ENCODE results near the gene GAS7. TPM values are rescaled to one million over a fixed set of nuclear protein-coding genes. Genes with fewer than 3 reads are reported as not detected.
"Not testable (repeated sequence)": the region's sequence is repeated elsewhere in the genome, so short reads cannot be mapped to it uniquely, and the experiment has no call there.

Gene GAS7
- total RNA-seq, 5 donors from 2014 or later (not counting 1 experiment from before 2014, with no cell fraction given): 0.93 to 10.5 (median 3.8) TPM

DNA sequence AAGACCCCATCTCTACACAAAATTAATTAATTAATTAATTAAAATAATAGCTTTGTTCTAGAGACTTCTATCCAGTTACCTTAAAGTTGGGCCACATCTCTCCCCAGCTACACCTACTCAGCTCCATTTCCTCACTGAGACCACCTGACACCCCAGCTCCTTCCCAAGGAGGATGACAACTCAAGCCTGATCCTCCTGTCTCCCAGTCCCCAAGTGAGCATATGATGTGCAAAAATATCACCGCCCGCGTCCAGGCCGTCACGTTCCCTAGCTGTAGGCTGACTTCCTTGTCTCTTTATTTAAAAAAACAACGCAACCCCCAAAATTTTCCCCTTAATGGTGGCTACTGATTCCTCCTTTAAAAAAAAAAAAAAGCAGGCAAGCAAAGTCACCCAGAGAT, 173.2 kb downstream of the GAS7 start:
- Mint-ChIP-seq H3K27ac (no peak overlapping the region), H3K27me3 (no peaks in the 10 kb centered on the region), H3K4me1 (no peaks in the 10 kb centered on the region), H3K4me3 (no peak overlapping the region), H3K9me3 (no peaks in the 10 kb centered on the region), H3K36me3 (no peaks in the 10 kb centered on the region)
- Histone ChIP-seq H3K27me3 (replicated peaks in 1 of 2; ENCODE audit: control insufficient read depth in 2 of 2, extremely low read depth in 1 of 2, insufficient read depth in 2 of 2, low read length in 1 of 2) (no peaks in the 10 kb centered on the region), H3K4me3 (ENCODE audit: control insufficient read depth in 1 of 2, extremely low read depth in 1 of 2, low read length in 1 of 2) (no peak overlapping the region), H3K36me3 (ENCODE audit: control insufficient read depth in 2 of 2, extremely low read depth in 1 of 2, insufficient read depth in 1 of 2, low read length in 1 of 2) (no peaks in the 10 kb centered on the region), H3K27ac (ENCODE audit: low read length) (no peak overlapping the region), H3K9me3 (no peaks in the 10 kb centered on the region), H3K4me1 (ENCODE audit: control insufficient read depth in 1 of 2, extremely low read depth in 1 of 2, insufficient read depth in 2 of 2, low read length in 2 of 2) (peaks cover 0 to 3% of the 10 kb centered on the region in 2 experiments)
- no peak for ATAC-seq (replicated peaks in 1 of 4)
- 90% methylated on average over 3 of the region's 6 CpGs for WGBS (ENCODE audit: insufficient coverage)
- CTCF ChIA-PET: no interaction called here
- POLR2A ChIA-PET: no interaction called here
- DNase-seq: no peak

DNA sequence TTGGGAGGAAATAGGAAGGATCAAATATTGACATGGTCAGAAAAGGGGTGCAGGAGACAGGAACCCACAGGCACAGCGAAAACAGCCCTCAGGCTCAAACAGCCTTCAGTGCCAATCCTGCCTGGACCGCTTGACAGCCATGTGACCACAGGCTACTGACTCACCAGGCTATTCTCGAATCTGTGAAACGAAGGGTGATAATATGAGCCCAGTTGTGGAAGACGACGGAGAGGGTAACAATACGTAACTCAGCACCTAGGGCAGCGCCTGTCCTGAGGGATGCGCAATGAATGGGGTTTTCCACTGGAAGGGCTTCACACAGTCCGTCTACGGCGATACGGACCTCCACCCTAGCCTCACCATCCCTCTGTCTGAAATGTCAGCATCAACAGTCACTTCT, 176.0 kb downstream of the GAS7 start:
- Histone ChIP-seq H3K27ac (ENCODE audit: low read length) (no peak overlapping the region), H3K36me3 (ENCODE audit: control insufficient read depth in 2 of 2, extremely low read depth in 1 of 2, insufficient read depth in 1 of 2, low read length in 1 of 2) (no peaks in the 10 kb centered on the region), H3K4me3 (ENCODE audit: control insufficient read depth in 1 of 2, extremely low read depth in 1 of 2, low read length in 1 of 2) (no peak overlapping the region), H3K9me3 (no peaks in the 10 kb centered on the region), H3K4me1 (ENCODE audit: control insufficient read depth in 1 of 2, extremely low read depth in 1 of 2, insufficient read depth in 2 of 2, low read length in 2 of 2) (peaks cover 0 to 3% of the 10 kb centered on the region in 2 experiments), H3K27me3 (replicated peaks in 1 of 2; ENCODE audit: control insufficient read depth in 2 of 2, extremely low read depth in 1 of 2, insufficient read depth in 2 of 2, low read length in 1 of 2) (no peaks in the 10 kb centered on the region)
- H3K4me1 Mint-ChIP-seq: peaks cover 0 to 2% (median 0%) of the 10 kb centered on the region in 3 donors
- WGBS (ENCODE audit: insufficient coverage): 97% methylated on average over 13 of the region's 13 CpGs
- H3K9me3 Mint-ChIP-seq: no peaks in the 10 kb centered on the region
- ChIA-PET POLR2A (no interaction called here), CTCF (no interaction called here)
- no peaks in the 10 kb centered on the region for H3K36me3 Mint-ChIP-seq
- DNase-seq: no peak
- ATAC-seq (replicated peaks in 1 of 4): no peak
- no peak overlapping the region for H3K27ac Mint-ChIP-seq
- no peak overlapping the region for H3K4me3 Mint-ChIP-seq
- H3K27me3 Mint-ChIP-seq: no peaks in the 10 kb centered on the region

DNA sequence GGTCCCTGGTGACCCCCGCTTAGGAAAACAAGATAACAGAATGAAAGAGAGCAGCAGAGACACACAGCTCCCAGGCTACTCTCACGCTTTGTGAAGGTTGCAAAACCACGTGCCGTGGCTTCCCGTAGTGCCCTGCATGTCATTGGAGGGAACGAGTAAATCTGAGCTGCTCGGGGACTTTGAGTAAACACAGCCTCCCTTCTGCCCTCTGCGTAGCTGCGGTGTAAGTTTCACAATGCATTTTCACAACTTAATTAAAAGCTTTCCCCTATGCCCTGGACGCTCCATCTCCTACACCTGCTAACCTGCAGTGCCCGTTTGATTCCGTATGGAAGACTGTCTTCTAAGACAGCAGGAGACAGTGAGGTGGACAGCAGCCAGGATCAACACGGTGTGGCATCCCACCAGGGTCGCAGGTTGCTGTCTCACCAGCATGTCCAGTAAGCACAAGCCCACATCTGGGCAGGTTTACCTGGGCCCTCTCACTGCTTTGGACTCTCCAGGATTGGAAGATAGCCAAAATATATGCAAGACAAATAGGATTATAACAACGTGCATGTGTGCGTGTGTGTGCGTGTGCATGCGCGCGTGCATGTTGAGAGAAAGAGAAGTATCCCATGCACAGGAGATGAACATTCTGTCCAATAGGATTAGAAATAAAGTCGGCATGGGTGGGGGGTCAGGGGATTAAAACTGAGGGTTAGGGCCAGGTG, 177.0 kb downstream of the GAS7 start:
- ATAC-seq (replicated peaks in 1 of 4) (no peak), DNase-seq (peak in 3 of 35 experiments; percentile 5 to 33 (median 9))
- Mint-ChIP-seq H3K27ac (no peak overlapping the region), H3K4me3 (no peak overlapping the region), H3K36me3 (no peaks in the 10 kb centered on the region), H3K4me1 (peaks cover 0 to 2% (median 0%) of the 10 kb centered on the region in 3 donors), H3K27me3 (no peaks in the 10 kb centered on the region), H3K9me3 (no peaks in the 10 kb centered on the region)
- Histone ChIP-seq H3K4me1 (ENCODE audit: control insufficient read depth in 1 of 2, extremely low read depth in 1 of 2, insufficient read depth in 2 of 2, low read length in 2 of 2) (peaks cover 0 to under 1% of the 10 kb centered on the region in 2 experiments), H3K9me3 (no peaks in the 10 kb centered on the region), H3K27me3 (replicated peaks in 1 of 2; ENCODE audit: control insufficient read depth in 2 of 2, extremely low read depth in 1 of 2, insufficient read depth in 2 of 2, low read length in 1 of 2) (no peaks in the 10 kb centered on the region), H3K36me3 (ENCODE audit: control insufficient read depth in 2 of 2, extremely low read depth in 1 of 2, insufficient read depth in 1 of 2, low read length in 1 of 2) (no peaks in the 10 kb centered on the region), H3K27ac (ENCODE audit: low read length) (no peak overlapping the region), H3K4me3 (ENCODE audit: control insufficient read depth in 1 of 2, extremely low read depth in 1 of 2, low read length in 1 of 2) (no peak overlapping the region)
- POLR2A ChIA-PET: no interaction called here
- CTCF ChIA-PET: no interaction called here
- 83% methylated on average over 21 of the region's 21 CpGs for WGBS (ENCODE audit: insufficient coverage)

DNA sequence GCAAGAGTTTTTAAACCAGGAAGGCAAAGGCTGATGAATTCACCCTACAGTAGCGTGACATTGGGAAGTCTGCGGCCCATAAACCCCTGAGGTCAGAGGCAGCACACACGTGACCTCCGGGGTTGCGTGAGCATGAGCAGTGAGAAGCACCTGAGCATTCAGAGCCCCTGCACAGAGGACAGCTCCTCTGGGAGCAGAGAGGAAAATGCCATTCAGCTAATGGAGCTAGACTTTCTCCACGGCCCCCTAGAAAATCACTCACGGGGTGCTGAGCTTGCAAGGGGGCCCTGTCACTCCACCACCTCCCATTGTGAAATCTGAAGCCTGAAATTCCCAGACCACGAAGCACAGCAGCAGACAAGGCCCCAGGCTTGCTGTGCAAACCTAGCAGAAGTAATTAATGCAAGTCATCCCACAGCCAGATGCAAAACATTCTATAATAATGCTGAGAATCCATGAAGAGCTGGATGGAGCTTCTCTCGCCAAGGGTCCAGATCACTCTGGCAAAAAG, 178.4 kb downstream of the GAS7 start:
- no peak overlapping the region for H3K4me3 ChIP-seq (ENCODE audit: control insufficient read depth in 1 of 2, extremely low read depth in 1 of 2, low read length in 1 of 2)
- Mint-ChIP-seq H3K4me3 (no peak overlapping the region), H3K9me3 (no peaks in the 10 kb centered on the region), H3K27me3 (peaks cover 0 to 2% of the 10 kb centered on the region in 2 donors), H3K4me1 (peaks cover 0 to 2% (median 0%) of the 10 kb centered on the region in 3 donors), H3K36me3 (no peaks in the 10 kb centered on the region), H3K27ac (no peak overlapping the region)
- no peak overlapping the region for H3K27ac ChIP-seq (ENCODE audit: low read length)
- H3K9me3 ChIP-seq: no peaks in the 10 kb centered on the region
- CTCF ChIA-PET: no interaction called here
- H3K36me3 ChIP-seq (ENCODE audit: control insufficient read depth in 2 of 2, extremely low read depth in 1 of 2, insufficient read depth in 1 of 2, low read length in 1 of 2): no peaks in the 10 kb centered on the region
- no peaks in the 10 kb centered on the region for H3K4me1 ChIP-seq (ENCODE audit: control insufficient read depth in 1 of 2, extremely low read depth in 1 of 2, insufficient read depth in 2 of 2, low read length in 2 of 2)
- no peak for ATAC-seq (replicated peaks in 1 of 4)
- no peaks in the 10 kb centered on the region for H3K27me3 ChIP-seq (replicated peaks in 1 of 2; ENCODE audit: control insufficient read depth in 2 of 2, extremely low read depth in 1 of 2, insufficient read depth in 2 of 2, low read length in 1 of 2)
- POLR2A ChIA-PET: no interaction called here
- DNase-seq: no peak
- 71% methylated on average over 8 of the region's 9 CpGs for WGBS (ENCODE audit: insufficient coverage)

DNA sequence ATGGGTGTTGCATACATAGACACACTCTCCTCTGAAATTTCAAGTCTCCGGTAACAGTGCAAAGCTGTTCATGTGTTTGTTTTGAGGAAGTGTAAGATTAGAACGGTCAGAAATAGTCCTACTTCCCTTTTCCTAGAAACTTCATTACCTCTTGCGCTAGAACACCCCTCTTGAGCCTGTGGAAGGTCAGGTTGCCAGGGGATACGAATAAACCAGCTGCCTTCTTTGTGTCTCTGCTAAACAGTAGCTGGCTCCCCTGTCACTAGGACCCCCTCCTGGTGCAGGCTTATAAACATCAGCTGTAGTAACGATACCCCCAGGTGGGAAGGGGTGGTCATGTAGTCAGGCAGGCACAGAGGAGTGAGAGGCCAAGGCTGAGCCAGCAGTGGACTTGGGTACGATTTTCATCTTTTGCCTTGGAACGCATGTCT, 179.9 kb downstream of the GAS7 start:
- CTCF ChIA-PET: no interaction called here
- Mint-ChIP-seq H3K4me1 (peaks cover 0 to 6% (median 0%) of the 10 kb centered on the region in 3 donors), H3K27me3 (peaks cover 0 to 2% of the 10 kb centered on the region in 2 donors), H3K4me3 (no peak overlapping the region), H3K36me3 (no peaks in the 10 kb centered on the region), H3K27ac (no peak overlapping the region), H3K9me3 (no peaks in the 10 kb centered on the region)
- peak in 1 of 35 experiments; percentile 27 for DNase-seq
- Histone ChIP-seq H3K27ac (ENCODE audit: low read length) (no peak overlapping the region), H3K4me3 (ENCODE audit: control insufficient read depth in 1 of 2, extremely low read depth in 1 of 2, low read length in 1 of 2) (no peak overlapping the region), H3K27me3 (replicated peaks in 1 of 2; ENCODE audit: control insufficient read depth in 2 of 2, extremely low read depth in 1 of 2, insufficient read depth in 2 of 2, low read length in 1 of 2) (no peaks in the 10 kb centered on the region), H3K4me1 (ENCODE audit: control insufficient read depth in 1 of 2, extremely low read depth in 1 of 2, insufficient read depth in 2 of 2, low read length in 2 of 2) (no peaks in the 10 kb centered on the region), H3K36me3 (ENCODE audit: control insufficient read depth in 2 of 2, extremely low read depth in 1 of 2, insufficient read depth in 1 of 2, low read length in 1 of 2) (no peaks in the 10 kb centered on the region), H3K9me3 (no peaks in the 10 kb centered on the region)
- no peak for ATAC-seq (replicated peaks in 1 of 4)
- POLR2A ChIA-PET: no interaction called here
- WGBS (ENCODE audit: insufficient coverage): 67% methylated on average over 4 of the region's 7 CpGs

DNA sequence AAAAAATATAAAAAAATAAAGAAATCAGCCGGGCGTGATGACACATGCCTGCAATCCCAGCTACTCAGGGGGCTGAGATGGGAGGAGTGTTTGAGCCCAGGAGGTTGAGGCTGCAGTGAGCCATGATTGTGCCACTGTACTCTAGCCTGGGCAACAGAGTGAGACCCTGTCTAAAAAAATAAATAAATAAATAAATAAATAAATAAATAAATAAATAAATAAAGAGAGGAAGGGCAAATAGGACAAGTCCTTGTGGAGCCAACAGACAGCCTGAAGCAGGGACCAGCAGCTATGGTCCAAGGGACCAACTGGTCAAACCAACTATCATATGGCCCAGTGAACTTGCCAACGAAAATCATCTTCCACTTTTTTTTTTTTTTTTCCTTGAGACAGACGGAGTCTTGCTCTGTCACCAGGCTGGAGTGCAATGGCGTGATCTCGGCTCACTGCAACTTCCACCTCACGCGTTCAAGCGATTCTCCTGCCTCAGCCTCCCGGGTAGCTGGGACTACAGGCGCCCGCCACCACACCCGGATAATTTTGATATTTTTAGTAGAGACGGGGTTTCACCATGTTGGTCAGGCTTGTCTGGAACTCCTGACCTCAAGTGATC, 181.3 kb downstream of the GAS7 start:
- 96% methylated on average over 11 of the region's 14 CpGs for WGBS (ENCODE audit: insufficient coverage)
- H3K27ac ChIP-seq (ENCODE audit: low read length); H3K36me3 ChIP-seq (ENCODE audit: control insufficient read depth in 2 of 2, extremely low read depth in 1 of 2, insufficient read depth in 1 of 2, low read length in 1 of 2); H3K9me3 Mint-ChIP-seq; H3K4me3 ChIP-seq (ENCODE audit: control insufficient read depth in 1 of 2, extremely low read depth in 1 of 2, low read length in 1 of 2); CTCF ChIA-PET; H3K27me3 ChIP-seq (replicated peaks in 1 of 2; ENCODE audit: control insufficient read depth in 2 of 2, extremely low read depth in 1 of 2, insufficient read depth in 2 of 2, low read length in 1 of 2); DNase-seq; POLR2A ChIA-PET; H3K4me3 Mint-ChIP-seq; H3K4me1 ChIP-seq (ENCODE audit: control insufficient read depth in 1 of 2, extremely low read depth in 1 of 2, insufficient read depth in 2 of 2, low read length in 2 of 2); H3K4me1 Mint-ChIP-seq; H3K27ac Mint-ChIP-seq; H3K9me3 ChIP-seq; H3K27me3 Mint-ChIP-seq; H3K36me3 Mint-ChIP-seq; ATAC-seq (replicated peaks in 1 of 4): not testable (repeated sequence)
